Astrocyte of the hippocampus (primary cell): Measurements from ENCODE around the gene RRP1.

Experiments
- DNase-seq: peaks from one replicate; pipeline ENCODE4 v3.0.0; 2011; ENCODE audit warnings: low read depth, low spot score

Gene RRP1

GRCh38 chr21:43800566-43800965 is 11.2 kb downstream of the RRP1 start:
- no peak for DNase-seq

DNA sequence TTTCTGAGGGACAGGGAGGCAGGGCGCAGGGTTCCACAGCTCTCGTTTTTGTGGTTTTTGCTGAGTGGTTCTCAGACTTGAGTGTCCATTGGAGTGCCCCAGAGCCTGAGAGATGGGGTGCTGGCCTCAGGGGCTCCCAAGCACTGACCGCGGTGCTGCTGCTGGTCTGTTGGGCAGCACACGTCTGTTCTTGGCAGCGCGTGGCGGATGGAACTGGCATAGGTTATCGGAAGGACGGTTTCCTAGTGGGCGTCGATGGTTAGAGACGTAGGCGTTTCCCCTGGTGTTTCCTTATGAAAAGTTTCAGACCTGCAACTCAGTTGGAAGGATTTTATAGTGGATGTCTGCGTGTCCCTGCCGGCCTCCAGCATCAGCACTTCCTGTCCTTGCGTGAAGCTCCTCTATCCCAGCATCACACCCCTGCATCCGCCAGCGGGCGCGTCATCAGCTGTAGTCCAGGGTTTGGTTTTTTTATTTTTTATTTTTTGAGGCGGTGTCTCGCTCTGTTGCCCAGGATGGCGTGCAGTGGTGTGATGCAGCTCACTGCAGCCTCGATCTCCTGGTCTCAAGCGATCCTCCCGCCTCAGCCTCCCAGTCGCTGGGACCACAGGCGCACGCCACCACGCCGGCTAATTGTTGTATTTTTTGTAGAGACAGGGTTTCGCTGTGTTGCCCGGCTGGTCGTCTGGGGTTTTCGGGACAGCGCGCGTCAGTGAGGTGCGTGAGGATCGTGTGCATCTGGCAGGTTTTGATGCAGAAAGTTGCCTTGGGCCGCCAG is 11.8 kb downstream of the RRP1 start:
- DNase-seq = no peak

DNA sequence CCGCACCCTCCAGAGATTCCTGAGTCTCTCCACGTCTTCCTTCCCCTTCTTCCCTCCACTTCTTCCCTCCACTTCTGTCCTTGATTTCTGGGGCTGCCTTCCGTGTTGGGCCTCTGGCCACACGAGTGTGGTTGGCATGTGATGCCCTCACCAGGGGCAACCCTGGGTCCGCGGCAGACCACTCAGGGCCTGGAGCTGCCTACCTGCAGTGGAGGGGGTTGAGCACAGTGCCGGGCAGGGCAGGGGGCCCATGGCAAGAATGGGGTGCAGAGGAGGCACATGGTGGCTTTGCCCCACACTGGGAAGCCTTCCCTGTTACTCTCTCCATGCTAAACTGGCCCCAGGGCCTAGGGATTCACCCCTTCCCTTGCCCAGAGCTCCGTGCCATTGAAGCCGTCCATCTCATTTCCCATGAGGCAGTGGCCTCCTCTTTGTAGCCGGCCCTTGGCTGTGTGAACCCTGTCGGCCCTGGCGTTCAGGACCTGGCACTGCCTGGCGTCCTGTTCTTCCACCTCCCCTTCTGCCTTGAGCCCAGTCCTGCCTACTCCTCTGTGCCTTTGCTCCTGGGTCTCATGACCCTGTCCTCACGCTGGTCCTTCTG is 13.4 kb downstream of the RRP1 start:
- no peak for DNase-seq

DNA sequence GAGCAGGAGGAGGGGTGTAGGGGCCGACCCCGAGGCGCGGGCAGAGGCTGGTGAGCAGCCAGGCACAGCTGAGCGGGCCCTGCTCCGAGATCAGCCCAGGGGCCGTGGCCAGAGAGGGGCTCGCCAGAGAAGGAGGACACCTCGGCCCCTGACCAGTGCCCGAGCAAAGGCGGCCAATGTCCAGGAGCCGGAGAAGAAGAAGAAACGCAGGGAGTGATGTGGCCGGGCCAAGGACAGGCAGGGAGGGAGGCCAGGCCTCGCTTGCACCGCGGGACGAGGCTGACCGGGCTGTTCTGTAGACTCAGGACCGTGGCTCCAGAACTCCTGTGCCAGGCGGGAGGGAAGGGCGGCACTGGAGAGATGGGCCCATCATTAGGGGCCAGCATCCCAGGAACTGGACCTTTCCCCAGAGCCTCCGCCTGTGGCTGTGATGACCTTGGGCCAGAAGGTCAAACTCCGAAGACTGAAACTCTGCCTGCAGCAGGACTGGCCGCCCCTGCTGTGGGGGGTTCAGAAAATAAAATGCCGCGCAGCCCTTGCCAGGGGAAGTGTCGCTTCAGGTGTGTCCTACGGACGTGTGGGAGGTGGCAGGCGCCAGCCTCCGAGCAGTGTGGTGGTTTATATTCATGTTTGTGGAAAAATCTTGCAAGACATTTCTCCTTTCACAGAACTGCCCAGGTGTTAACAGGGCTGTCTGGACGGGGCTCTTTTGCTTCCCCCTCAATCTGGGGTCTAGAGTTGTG is 14.4 kb downstream of the RRP1 start:
- no peak for DNase-seq

- no peak for DNase-seq
These were observed 16.0 kb downstream of the RRP1 start for GRCh38 chr21:43805275-43805800.

DNA sequence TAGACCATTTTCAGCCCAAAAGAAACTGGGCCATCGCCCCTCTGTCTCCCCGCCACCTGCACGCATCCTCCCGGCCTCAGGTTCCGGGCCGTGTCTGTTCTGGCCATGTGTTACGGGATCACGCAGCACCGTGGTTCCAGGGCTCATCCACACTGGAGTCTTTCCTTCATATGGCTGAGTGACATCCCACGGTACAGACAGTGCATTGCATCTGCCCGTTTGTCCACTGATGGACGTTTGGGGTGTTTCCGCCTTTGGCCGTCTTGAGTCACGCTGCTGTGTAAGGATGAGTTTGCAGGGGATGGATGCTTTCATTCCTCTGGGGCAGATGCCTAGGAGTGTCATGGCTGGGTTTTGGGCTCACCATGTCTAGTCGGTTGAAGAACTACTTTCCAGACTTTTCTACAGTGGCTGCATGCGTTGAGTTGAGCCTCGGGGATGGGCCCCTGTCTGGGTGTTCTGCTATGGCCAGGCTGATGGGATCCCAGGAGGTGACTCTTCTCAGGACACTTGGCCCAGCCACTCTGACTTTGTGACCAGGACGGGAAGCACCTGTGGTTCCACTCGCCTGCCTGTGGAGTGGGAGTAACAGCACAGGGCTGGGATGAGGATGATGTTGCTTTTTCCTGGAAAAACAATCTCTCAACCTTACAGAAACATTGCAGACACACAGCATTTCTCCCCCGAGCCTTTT is 16.8 kb downstream of the RRP1 start:
- DNase-seq = no peak

- DNase-seq = no peak
These were observed 19.0 kb downstream of the RRP1 start for GRCh38 chr21:43808367-43808766.

GRCh38 chr21:43808832-43809251 is 19.5 kb downstream of the RRP1 start:
- DNase-seq = no peak

- no peak for DNase-seq
These were observed 20.0 kb downstream of the RRP1 start for GRCh38 chr21:43809346-43809799.

- no peak for DNase-seq
These were observed 20.6 kb downstream of the RRP1 start for GRCh38 chr21:43809853-43810504.

- DNase-seq = peak; percentile 84
These were observed 21.3 kb downstream of the RRP1 start for GRCh38 chr21:43810505-43811261.

- no peak for DNase-seq
These were observed 22.1 kb downstream of the RRP1 start for GRCh38 chr21:43811262-43812105.

- peak; percentile 16 for DNase-seq
These were observed 22.9 kb downstream of the RRP1 start for GRCh38 chr21:43812139-43812821.

DNA sequence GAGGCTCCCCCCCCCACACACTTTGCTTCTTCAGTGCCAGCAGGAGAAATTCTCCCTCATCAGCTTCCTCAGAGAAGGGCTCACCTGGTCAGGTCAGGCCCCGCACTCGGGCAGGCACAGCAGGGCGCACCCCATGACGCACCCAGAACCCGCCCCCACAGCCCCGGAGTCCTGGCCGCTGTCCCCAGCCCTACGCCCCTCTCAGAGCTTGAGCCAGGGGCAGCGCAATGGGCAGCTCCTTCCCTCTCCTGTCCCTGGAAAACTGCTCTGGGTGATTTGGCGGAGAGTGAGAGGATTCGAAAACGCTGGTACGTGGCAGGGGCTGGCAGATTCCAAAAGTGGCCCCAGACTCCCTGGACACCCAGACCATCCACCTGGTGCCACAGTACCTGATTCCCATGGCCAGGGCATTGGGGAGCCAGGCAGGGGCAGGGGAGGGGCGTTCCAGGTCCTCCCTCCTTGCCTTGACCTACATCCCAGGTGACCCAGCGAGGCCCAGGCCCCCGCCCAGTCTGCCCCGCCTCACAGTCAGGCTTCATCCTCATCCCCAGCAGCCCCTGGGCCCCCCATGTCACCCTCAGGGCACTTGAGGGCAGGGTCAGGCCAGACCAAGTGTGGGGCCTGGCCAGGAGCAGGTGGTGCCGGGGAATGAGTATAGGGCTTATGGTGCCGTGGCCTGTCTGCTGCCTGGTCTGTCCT is 23.7 kb downstream of the RRP1 start:
- DNase-seq = no peak

GRCh38 chr21:43813656-43813980 is 24.2 kb downstream of the RRP1 start:
- DNase-seq = no peak

GRCh38 chr21:43814215-43815106 is 25.1 kb downstream of the RRP1 start:
- peak; percentile 44 for DNase-seq

DNA sequence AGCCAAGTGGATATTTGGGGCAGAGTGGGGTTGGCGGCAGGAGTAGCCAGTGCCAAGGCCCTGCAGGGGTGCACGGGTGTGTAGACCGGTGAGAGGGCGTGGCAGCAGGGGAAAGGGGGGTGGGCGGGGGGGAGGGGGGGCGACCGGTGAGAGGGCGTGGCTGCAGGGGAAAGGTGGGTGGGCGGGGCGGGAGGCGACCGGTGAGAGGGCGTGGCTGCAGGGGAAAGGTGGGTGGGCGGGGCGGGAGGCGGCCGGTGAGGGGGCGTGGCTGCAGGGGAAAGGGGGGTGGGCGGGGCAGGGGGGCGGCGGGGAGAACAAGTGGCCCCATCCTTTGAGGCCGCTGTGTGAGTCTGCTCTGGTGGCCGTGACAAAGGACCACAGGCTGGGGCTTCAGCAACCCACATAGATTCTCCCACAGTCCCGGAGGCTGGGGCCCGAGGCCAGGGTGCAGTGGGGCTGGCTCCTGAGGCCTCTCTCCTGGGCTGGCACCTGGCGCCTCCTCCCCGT is 25.8 kb downstream of the RRP1 start:
- no peak for DNase-seq
